GM19438 (cell line): Measurements from ENCODE around the gene SPRR3.
"Not testable (repeated sequence)": the region's sequence is repeated elsewhere in the genome, so short reads cannot be mapped to it uniquely, and the experiment has no call there.

Source experiments
- ATAC-seq: cut with Tn5 transposase; IDR thresholded peaks from one replicate; pipeline ENCODE4 v1.9.1; 2021; ENCODE audit warnings: low read depth; ENCODE audit not compliant: unreplicated experiment

SPRR3 gene

GRCh38 chr1:152982076-152982475, 19.5 kb upstream of the SPRR3 start:
- ATAC-seq, result no peak

GRCh38 chr1:152983234-152983633, 18.3 kb upstream of the SPRR3 start:
- no peak for ATAC-seq

- ATAC-seq, result no peak
Measured at GRCh38 chr1:152983743-152984142, 17.8 kb upstream of the SPRR3 start, which contains the start of gene SPRR1A. Gene SPRR1A, plus strand, starts transcription at chr1:152984081. Its CDS starts 1,150 bp downstream, at chr1:152985231.

GRCh38 chr1:152986578-152986977, 15.0 kb upstream of the SPRR3 start:
- no peak for ATAC-seq

- ATAC-seq, result no peak
Measured at GRCh38 chr1:152993186-152993585, 8.4 kb upstream of the SPRR3 start.

- ATAC-seq, result no peak
Measured at GRCh38 chr1:152995842-152996241, 5.7 kb upstream of the SPRR3 start.

GRCh38 chr1:152996633-152997400, 4.7 kb upstream of the SPRR3 start:
- no peak for ATAC-seq

GRCh38 chr1:152997901-152998300, 3.6 kb upstream of the SPRR3 start:
- ATAC-seq, result no peak

GRCh38 chr1:152998476-152998875, 3.1 kb upstream of the SPRR3 start:
- no peak for ATAC-seq

GRCh38 chr1:152999818-153000217, 1.7 kb upstream of the SPRR3 start:
- ATAC-seq, result no peak

- ATAC-seq, result no peak
Measured at GRCh38 chr1:153000294-153000693, 1.3 kb upstream of the SPRR3 start.

GRCh38 chr1:153011235-153011758, 9.7 kb downstream of the SPRR3 start:
- ATAC-seq, result not testable (repeated sequence)

GRCh38 chr1:153021829-153022228, 20.3 kb downstream of the SPRR3 start:
- not testable (repeated sequence) for ATAC-seq

- ATAC-seq, result not testable (repeated sequence)
Measured at GRCh38 chr1:153022340-153022739, 20.8 kb downstream of the SPRR3 start.

GRCh38 chr1:153023109-153023508, 21.6 kb downstream of the SPRR3 start:
- no peak for ATAC-seq

- no peak for ATAC-seq
Measured at GRCh38 chr1:153024413-153024812, 22.9 kb downstream of the SPRR3 start.

GRCh38 chr1:153025797-153026196, 24.2 kb downstream of the SPRR3 start:
- ATAC-seq, result no peak

- no peak for ATAC-seq
Measured at GRCh38 chr1:153028766-153029165, 27.2 kb downstream of the SPRR3 start.

GRCh38 chr1:153030895-153031294, 29.3 kb downstream of the SPRR3 start, which contains the start of gene SPRR1B:
Gene SPRR1B, plus strand, starts transcription at chr1:153031203. Its CDS starts 1,143 bp downstream, at chr1:153032346.
- no peak for ATAC-seq

- no peak for ATAC-seq
Measured at GRCh38 chr1:153032073-153032472, 30.5 kb downstream of the SPRR3 start.

GRCh38 chr1:153032677-153033308, 31.2 kb downstream of the SPRR3 start:
- ATAC-seq, result no peak

GRCh38 chr1:153035211-153035610, 33.7 kb downstream of the SPRR3 start:
- ATAC-seq, result no peak
